ENCODE data around the gene ZFAND3.
A peak's percentile ranks its signal among the peaks of the same experiment; 100 is the strongest.
"Not testable (repeated sequence)": the region's sequence is repeated elsewhere in the genome, so short reads cannot be mapped to it uniquely, and the experiment has no call there.

The ZFAND3 gene

DNA sequence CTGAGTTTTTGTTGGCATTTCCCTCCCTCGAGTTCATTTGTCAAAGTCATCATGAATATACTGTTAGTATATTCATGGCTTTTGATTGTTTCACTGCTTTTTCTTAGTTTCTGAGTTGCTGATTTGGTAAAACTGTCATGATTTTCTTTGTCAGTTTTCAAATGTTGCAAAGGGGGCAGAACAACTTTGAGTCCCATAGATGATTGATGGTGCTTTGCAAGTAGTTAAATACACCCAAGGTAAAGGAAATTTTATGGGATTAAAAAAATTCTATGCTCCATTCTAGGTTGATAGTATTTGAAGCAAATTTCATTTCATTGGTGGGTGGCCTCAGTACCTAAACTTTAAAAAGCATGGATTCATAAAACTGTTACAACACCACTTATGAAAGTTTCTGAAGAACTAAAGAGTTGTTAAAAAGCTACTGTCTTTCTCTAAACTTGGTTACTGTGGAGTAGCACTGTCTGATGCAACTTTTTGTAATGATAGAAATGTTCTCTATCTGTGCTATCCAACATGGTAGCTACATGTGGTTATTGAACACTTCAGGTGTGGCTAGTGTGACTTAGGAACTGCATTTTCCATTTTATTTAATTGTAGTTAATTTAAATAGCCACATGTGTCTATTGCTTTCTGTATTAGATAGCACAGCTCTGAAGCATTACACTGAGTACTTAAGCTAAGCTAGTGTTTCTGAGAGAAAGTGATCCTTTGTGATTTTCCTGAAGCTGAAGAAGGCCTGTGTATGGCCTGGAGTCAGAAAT lies 153.6 kb downstream of the ZFAND3 start:
- DNase-seq (ENCODE audit: low spot score) = no peak

DNA sequence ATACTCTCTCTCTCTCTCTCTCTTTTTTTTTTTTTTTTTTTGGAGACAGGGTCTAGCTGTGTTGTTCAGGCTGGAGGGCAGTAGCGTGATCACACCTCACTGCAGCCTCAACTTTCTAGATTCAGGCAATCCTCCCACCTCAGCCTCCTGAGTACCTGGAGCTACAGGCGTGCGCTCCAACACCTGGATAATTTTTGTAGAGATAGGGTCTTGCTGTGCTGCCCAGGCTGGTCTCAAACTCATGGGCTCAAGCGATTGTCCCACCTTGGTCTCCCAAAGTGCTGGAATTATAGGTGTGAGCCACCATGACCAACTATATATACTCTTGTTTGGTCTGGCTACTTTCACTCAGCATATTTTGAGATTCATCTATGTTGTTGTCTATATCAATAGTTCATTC lies 154.9 kb downstream of the ZFAND3 start:
- DNase-seq (ENCODE audit: low spot score) = no peak

DNA sequence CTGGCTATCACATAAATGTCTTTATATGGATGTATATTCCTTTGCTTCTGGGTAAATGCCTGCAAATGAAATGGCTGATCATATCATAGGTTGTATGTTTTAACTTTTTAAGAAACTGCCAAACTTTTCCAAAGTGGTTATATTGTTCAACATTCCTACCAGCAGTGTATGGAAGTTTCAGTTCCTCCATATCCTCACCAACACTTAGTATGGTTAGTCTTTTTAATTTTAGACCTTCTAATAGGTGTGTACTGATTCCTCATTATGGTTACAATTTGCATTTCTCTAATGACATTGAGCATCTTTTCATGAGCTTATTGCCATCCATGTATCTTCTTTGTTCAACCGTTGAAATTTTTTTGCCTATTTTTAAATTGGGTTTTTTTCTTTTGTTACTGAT lies 155.4 kb downstream of the ZFAND3 start:
- no peak for DNase-seq (ENCODE audit: low spot score)

DNA sequence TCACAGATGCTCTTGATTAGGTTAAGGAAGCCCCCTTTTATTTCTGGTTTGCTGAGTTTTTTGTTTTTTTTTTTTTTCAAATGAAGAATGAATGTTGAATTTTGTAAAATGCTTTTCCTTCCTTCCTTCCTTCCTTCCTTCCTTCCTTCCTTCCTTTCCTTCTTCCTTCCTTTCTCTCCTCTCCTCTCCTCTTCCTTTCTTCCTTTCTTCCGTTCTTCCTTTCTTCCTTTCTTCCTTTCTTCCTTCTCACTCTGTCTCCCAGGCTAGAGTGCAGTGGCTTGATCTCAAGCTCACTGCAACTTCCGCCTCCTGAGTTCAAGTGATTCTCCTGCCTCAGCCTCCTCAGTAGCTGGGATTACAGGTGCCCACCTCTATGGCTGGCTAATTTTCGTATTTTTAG lies 158.2 kb downstream of the ZFAND3 start:
- DNase-seq (ENCODE audit: low spot score) = no peak

DNA sequence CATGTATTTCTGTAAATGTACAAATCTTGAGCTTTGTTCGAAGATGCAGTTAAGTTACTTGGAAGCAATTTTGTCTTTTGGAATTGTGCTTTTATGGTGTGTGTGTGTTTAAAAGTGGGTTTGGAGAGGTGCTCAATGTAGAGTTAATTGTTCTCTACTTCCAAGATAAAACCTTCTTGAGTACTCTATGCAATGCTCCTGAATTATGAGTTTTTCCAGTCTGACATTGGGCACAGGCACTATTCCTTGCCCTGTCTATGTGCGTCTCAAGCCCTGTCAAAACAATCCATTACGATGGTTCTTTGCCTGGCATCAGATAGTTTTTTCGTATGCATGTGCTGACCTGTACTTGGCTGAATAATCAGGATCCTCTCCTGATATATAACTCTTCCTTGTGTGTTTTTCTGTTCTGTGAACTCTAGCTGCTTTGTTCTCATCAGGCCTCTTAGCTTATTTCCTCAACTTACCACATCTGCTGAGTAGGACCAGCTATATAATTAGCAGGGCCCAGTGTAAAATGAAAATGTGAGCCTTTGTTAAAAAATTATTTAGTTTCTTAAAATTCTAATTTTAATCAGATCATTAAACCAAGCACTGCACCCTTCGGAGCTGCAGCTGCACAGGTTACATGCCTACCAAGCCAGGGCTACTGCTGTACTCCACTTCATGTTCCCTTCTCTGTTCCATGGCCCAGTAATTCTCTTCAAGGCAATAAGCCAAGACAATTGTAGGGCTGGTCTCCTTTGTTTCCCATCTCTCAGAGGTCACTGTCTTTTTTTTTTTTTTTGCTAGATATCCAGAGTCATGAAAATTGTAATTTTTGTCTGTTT lies 160.1 kb downstream of the ZFAND3 start:
- DNase-seq (ENCODE audit: low spot score) = no peak

DNA sequence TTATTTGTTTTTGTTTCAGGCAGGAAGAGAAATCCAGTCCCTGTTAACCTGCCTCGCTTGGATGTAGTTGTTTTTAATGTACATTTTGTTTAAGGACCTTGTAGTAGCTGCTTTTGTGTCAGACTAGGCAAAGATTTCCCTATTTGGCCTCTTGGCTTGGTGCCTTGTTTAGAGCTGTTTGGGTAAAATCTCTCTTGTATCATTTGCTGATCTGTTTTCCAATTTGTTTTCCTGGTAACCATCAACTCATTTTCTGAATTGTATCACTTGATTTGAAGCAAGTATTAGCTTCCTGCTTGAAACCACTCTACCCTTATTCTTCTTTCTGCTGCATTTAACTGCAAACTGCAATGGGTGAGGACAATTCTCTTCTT lies 160.7 kb downstream of the ZFAND3 start:
- peak; percentile 42 for DNase-seq (ENCODE audit: low spot score)

DNA sequence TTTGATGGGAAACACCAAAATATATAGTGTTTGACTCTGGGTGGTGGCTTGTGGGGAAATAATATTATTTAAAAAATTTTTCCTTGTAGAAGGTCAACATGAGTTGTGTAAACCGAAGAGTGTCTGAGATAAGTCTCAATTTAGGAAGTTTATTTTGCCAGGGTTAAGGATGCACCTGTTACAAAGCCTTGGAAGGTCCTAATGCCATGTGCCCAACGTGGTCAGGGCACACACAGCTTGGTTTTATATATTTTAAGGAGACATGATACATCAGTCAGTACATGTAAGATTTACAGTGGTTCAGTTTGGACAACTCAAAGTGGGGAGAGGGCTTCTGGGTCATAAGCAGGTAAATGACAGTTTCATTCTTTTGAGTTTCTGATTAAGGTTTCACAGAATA lies 162.1 kb downstream of the ZFAND3 start:
- no peak for DNase-seq (ENCODE audit: low spot score)

DNA sequence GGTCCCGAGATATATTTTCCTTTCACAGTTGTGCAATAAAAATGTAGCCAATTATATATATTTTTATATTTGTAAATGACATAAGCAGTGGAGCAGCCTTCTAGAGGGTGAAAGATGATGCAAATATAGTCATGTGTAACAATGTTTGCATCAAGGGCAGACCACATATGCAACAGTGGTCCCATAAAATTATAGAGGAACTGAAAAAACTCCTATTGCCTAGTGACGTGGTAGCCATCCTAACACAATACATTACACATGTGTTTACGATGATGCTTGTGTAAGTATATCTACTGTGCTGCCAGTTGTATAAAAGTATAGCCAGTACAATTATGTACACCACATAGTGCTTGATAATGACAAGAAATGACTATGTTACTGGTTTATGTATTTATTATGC lies 162.8 kb downstream of the ZFAND3 start:
- no peak for DNase-seq (ENCODE audit: low spot score)

DNA sequence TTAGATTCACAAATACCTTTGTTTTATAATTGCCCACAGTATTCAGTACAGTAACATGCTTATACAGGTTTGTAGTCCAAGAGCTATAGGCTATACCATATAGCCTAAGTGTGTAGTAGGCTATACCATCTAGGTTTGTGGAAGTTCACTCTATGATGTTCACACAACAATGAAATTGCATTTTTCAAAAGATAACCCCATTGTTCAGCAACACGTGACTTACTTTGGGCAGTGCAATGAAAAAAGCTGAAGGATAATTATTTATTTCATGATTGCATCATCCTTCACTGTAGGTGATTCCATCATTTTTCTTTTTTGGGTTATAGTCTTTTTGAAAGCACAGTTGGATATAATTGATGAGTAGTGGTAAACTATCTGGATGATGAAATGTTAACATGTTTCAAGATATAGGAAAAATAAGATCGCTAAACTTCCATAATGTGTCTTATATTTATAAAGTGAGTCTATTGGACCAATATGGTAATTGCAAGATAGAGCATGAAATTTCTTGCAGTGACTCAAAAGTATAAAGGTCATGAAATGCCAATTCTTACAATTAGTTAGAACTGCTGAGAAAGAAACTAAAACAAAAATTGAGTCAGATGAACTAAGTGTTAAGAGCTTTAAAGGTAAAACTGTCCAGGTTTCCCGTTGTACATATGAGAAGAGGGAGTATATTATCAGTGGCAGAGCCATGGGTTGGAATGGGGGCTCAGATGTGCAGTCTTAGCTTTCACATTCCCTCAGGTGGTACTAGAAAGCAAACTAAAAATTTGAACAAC lies 164.4 kb downstream of the ZFAND3 start:
- DNase-seq (ENCODE audit: low spot score) = no peak

DNA sequence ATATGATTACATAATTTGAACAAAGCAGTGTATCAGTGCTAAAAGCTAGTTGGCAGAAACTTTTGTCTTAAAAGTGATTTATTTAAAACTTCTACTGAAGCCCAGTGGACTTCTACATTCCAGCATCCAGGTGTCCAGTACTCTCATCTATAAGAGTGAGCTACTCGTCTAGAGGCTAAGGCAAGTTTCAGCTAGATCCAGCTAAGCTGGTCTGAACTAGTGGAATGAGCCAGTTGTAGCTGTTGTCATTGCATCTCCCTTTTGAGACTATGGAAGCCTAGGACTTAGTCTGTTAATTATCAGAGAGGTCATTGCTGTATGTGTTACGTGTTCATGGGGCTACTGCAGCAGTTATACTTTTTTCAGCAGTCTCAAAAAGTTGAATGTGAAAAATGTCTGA lies 165.1 kb downstream of the ZFAND3 start:
- no peak for DNase-seq (ENCODE audit: low spot score)

DNA sequence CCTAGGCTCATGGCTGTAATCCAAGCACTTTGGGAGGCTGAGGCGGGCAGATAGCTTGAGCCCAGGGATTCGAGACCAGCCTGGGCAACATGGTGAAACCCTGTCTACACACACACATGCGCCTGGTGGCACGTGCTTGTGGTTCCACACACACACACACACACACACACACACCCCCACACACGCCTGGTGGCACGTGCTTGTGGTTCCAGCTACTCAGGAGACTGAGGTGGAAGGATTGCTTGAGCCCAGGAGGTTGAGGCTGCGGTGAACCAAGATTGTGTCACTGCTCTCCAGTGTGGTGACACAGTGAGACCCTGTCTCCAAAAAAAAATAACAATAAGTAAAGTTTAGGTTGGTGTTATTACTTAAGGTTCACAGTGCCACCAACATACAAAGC lies 165.8 kb downstream of the ZFAND3 start:
- no peak for DNase-seq (ENCODE audit: low spot score)

DNA sequence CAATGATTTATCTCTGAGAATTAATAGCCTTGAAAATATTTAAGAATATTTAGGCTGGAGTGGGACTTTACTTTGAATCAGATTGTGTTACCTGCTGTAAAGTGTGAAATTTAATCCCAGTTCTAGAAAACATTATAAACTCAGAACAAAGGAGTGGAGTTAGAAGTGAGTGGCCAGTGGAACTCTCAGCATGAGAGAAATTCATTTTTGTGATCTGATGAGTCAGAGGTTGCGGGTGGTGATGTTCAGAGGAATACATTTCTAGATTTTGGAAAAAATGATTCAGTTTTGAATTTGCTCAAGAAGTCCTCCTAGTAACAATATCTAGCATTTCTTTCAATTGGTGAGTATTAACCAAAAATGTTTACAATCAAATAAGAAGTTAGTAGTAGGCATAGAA lies 167.5 kb downstream of the ZFAND3 start:
- DNase-seq (ENCODE audit: low spot score) = no peak

DNA sequence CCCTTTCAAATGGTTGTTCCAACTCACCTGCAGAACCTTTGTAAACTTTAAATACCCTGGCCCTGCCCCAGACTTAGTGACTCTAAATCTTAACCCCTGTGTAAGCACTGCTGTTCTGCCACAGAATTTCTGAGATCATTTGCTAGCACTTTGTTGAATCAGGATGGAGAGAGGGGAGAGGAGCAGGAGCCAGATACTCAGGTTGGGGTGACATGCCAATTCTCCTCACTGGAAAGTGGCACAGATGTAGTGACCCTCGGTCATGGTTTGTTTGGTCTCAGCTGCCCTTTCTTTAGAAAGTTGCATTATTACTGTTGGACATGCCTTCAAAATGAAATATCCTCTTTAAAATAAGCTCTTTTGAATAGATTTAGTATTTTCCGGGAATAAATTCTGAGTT lies 168.0 kb downstream of the ZFAND3 start:
- no peak for DNase-seq (ENCODE audit: low spot score)

DNA sequence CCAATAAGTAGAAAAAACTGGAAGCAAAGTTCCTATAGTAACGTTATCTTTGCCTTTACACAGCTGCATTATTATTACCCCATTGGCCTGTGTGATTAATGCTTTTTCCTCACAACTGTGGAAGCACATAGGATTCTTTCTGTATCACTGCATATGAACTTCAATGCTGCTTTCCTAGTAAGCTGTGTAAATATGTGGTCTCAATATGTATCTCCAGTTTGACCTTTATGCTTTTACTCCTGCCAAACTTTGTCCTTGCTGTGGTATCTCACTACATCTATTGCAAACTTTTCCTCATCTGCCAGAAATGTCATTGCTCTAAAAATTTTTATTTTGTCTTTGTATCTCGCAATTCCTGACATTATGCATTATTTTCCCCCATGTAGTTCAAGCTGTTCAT lies 168.6 kb downstream of the ZFAND3 start:
- DNase-seq (ENCODE audit: low spot score) = no peak

DNA sequence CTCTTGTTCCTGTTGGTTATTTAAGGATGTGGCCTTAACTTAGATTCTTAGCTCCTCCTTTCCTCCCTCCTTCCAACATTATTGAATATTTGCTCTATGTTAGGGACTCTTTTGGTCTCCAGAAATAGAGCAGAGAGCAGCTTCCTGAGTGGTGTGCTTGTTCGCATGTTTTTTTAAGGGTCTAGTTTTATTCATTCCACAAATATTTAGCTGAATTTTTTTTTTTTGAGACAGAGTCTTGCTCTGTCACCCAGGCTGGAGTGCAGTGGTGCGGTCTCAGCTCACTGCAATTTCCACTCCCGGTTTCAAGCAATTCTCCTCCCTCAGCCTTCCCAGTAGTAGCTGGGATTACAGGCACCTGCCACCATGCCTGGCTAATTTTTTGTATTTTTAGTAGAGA lies 169.2 kb downstream of the ZFAND3 start:
- DNase-seq (ENCODE audit: low spot score) = no peak

DNA sequence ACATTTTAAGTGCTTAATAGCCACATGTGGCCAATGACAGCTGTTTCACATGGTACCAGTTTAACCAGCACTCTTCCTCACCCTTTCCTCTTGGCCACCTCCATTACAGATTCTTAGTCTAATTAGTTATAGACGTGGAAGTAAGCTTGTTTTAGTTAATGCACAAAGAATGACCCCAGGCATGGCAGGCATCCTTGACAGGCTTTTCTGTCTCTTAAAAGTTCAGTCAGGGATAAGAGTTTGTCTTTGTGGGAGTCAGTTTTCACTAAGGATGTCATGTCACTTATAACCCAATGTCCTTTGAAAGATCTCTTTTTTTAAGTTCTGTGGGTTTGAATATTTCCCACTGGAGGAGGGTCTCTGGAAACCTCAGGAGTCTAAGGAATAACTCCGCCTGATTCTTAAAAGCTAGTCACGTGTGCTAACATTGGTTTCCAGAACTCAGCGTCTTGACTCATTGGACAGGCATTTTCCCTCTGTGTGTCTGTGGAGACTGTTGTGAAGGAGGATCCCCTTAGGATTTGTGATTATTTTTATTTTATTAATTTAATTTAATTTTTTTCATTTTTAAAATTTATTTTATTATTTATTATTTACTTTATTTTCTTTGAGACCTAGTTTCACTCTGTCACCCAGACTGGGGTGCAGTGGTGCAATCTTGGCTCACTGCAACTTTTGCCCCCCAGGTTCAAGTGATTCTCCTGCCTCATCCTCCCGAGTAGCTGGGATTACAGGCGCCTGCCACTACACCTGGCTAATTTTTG lies 171.4 kb downstream of the ZFAND3 start:
- DNase-seq (ENCODE audit: low spot score) = no peak

DNA sequence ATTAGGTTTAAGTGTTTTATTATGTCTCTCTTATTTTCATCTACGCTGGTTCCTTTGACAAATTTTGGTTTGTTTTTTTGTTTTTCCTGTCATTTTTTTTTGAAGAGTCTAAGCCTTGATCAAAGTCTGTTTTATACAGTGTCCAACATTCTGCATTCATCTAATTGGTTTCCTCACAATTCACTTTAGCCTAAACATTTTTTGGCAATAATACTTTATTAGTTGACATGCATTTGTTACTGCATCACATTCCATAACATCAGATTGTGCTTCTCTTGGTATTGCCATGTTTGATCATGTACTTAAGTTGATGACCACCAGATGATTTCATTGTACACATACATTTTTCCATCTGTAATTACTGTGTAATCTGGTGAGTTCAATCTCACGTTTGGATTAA lies 173.2 kb downstream of the ZFAND3 start:
- DNase-seq (ENCODE audit: low spot score) = no peak

DNA sequence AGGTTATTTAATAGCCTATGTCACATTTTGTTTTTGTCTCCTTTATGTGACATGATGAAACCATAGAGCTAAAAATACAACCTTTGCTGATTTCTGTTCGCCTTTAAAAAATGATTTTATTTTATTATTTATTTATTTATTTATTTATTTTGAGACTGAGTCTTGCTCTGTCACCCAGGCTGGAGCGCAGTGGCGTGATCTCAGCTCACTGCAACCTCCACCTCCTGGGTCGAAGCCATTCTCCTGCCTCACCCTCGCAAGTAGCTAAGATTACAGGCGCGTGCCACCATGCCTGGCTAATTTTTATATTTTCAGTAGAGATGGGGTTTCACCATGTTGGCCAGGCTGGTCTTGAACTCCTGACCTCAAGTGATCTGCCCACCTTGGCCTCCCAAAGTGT lies 173.7 kb downstream of the ZFAND3 start:
- DNase-seq (ENCODE audit: low spot score) = not testable (repeated sequence)

DNA sequence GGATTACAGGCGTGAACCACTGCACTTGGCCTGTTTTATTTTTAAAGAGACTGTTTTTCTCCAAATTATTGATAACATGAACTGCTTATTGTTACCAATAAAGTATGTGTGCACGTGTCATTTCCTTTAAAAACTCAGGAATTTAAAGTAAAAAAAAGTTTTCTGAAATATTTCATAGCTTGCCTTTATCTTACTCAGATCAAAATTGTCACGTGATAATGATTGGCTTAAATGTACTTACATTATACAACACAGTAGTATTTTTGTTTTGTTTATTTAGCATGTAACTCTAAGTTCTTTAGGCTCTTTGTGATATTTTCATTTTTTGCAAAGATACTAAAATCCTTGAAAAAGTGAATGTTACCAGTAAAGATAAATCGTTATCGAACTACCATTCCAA lies 174.1 kb downstream of the ZFAND3 start:
- no peak for DNase-seq (ENCODE audit: low spot score)

DNA sequence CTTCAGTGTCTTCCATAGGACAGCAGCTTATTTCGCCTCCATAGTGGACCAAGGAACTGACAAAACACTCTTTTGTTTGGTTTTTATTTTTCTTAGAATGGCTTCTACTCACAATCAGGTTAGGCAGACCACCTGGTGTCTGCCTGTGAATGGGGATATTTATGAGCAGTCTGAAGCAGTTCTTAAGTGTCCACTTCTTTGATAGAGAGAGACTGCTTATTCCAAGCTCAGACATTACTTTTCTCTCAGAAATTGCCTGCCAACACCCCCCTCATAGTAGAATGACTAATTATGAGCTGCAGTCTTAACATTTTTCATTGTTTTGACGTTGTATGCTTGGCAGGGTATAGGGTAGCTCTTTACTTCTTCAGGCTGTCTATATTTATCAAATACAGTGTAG lies 174.7 kb downstream of the ZFAND3 start:
- DNase-seq (ENCODE audit: low spot score) = no peak

DNA sequence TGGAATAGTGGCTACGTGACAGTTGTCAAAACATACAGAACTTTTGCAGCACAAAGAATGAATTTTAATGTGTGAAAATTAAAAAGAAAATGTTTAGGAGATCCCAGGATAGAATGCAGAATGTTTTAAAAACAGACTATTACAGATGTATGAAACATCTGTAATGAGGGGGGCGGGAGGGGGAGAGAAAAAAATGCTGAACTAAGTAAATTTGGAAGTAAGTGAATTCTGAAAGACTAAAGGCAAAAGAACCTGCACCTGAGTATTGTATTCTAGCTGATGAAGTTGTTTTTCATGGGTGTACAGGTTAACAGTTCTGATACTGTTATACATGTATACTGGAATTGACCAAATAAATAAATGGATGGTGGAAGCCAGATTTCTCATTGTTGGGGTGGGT lies 178.8 kb downstream of the ZFAND3 start:
- no peak for DNase-seq (ENCODE audit: low spot score)

DNA sequence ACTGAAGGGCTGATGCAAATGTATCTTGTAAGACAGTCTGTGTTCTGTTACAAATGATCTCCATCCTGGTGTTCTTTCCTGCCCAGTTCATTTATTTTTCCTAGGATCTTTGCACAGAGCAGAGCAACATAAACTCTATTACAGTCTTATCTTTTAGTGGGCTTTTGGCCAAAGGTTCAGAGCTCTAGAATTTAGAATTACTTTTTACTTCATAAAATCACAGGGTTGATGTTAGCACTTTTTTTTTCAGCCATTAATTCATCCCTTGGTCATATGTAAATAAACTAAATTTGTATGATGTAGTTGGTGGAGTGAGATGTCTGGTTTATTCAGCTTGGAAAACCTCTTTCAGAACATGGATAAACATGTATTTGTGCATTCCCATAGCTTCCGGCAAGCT lies 181.9 kb downstream of the ZFAND3 start:
- no peak for DNase-seq (ENCODE audit: low spot score)
